GM18498 (cell line): Measurements from ENCODE around the gene ATM.
"Not testable (repeated sequence)": the region's sequence is repeated elsewhere in the genome, so short reads cannot be mapped to it uniquely, and the experiment has no call there.

Experiments used
- ATAC-seq: cut with Tn5 transposase; IDR thresholded peaks from one replicate; pipeline ENCODE4 v1.9.1; 2021; ENCODE audit warnings: mild to moderate bottlenecking, moderate library complexity; ENCODE audit not compliant: unreplicated experiment

Gene ATM

GRCh38 chr11:108269583-108269982, 46.7 kb downstream of the ATM start:
- ATAC-seq, result no peak

DNA sequence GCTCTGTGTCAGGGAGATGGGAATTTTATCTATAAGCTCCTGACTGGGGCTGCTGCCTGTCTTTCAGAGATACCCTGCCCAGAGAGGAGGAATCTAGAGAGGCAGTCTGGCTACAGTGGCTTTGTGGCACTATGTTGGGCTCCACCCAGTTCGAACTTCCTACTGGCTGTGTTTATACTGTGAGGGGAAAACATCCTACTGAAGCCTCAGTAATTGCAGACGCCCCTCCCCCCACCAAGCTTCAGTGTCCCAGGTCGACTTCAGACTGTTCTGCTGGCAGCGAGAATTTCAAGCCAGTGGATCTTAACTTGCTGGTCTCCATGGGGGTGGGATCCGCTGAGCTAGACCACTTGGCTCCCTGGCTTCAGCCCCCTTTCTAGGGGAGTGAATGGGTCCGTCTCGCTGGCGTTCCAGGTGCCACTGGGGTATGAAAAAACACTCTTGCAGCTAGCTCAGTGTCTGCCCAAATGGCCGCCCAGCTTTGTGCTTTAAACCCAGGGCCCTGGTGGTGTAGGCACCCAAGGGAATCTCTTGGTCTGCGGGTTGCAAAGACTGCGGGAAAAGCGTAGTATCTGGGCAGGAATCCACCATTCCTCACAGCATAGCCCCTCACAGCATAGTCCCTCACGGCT, 54.2 kb downstream of the ATM start:
- ATAC-seq, result not testable (repeated sequence)

DNA sequence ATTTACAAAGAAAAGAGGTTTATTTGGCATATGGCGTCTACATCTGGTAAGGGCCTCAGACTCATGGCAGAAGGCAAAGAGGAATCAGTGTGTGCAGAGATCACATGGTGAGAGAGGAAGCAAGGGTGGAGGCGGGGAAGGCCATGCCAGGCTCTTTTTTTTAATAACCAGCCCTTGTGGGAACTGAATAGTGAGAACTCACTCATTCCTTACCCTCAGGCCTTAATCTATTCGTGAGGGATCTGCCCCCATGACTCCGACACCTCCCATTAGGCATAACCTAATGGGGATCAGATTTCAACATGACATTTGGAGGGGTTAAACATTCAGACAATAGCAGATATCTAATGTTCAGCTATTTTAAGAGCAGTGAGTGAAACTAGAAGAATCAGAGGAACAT, 55.7 kb downstream of the ATM start:
- no peak for ATAC-seq

DNA sequence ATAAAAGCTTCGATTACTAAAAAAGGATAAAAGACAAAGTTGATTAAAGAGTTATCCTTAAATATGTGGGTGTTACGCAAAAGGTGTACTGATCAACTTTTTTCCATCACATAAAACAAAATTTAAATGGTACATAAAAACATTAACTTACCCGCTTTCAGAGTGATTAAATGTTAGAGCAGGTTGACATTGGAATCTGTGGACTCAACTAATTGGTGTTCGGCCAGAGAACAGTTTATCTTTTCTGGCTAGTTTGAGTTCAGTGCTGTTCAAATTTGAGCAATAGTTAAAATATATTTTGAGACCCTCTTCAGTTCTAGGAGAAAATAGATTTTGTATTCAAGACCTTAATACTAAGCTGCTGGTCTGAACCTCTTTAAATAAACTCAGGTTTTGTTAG, 56.1 kb downstream of the ATM start:
- no peak for ATAC-seq

DNA sequence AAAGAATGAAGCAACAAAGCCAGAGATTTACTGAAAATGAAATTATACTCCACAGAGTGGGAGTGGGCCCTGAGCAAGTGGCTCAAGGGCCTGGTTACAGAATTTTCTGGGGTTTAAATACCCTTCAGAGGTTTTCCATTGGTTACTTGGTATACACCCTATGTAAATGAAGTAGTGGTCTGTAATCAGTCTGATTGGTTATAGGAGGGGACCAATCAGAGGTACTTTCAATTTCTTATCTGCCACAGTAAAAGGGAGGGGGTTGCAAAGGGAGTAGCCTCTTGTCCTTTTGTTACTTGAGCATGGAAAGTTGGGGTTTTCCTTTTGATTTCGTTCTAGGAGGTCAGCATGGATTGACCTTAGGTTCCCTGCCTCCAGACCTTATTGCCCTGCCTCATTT, 63.5 kb downstream of the ATM start:
- no peak for ATAC-seq

DNA sequence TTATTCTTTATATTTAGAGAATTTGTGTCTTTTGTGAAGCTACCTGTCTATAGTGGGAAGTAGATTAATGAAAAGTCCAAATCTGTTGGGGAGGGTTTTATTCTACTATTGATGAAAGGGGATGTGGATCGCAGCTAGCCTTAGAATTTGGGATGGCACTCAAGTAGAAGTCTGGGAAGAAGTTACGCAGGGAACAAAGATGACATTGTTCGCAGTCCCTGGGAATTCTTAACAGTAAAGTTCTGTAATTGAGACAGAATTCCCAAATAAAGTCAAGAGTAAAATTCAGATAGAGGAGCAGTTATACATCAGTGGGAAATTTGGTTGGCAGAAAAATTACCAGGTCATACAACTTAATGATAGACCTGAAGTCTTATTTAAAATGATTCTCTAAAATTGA, 64.1 kb downstream of the ATM start:
- ATAC-seq, result no peak

DNA sequence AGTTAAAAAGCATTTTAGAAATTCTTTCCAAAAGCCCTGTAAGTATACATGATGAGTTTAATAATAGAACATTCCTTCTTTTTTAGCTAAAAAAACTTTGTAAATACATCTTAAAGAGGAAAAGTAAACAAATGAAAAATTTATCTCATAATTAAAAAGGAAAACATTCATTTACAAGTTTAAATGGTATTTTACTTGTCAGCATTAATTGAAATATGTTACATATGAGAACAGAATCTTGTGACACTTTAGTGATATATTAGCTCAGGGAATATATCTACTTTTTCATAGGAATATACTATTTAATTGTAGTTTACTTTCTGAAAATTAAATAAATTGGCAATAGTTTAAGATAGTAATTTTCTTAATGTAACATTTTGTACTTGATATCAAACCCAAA, 66.2 kb downstream of the ATM start:
- not testable (repeated sequence) for ATAC-seq

- ATAC-seq, result no peak
Measured at GRCh38 chr11:108289699-108290098, 66.8 kb downstream of the ATM start.

DNA sequence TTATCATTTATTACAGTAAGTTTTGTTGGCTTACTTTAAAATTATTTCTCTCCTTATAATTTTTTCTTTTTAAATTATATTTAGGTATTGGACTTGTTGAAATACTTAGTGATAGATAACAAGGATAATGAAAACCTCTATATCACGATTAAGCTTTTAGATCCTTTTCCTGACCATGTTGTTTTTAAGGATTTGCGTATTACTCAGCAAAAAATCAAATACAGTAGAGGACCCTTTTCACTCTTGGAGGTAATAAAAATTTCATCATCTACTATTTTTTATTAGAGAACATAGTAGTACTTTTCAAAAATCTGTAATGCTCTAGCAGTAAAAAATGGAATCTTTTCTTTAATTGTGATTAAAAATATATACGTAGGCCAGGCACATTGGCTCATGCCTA, 70.4 kb downstream of the ATM start:
- no peak for ATAC-seq

DNA sequence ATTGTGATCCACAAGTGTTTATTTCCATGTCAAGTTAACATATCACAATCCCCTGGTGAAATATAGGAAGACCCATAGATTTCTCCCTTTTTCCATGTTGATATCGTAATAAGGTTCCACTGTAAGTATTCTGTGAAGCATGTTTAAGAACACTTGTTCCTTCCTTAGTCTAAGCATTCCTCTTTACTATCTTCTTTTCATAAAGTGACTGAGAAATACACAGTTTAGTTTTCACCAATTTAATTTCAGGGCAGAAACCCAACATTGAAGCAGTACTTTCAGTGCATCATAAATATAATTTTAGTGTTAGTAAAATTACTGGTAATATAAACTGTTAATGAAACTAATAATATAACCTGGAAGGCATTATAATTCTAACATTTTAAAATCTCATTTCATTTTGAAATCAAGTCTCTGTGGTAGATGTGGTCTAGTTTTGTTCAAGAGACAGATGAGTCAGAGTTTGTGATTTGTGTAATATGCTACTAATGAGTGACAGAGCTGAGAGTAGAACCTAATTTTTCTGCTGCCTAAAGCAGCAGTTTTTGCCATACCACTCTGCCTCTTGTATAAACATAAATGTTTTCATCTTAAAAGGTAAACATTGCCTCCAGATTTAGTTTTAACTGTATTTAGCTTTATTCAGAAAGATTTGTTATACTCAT, 79.4 kb downstream of the ATM start:
- peak; percentile 66 for ATAC-seq

- ATAC-seq, result no peak
Measured at GRCh38 chr11:108307751-108308150, 84.9 kb downstream of the ATM start.

DNA sequence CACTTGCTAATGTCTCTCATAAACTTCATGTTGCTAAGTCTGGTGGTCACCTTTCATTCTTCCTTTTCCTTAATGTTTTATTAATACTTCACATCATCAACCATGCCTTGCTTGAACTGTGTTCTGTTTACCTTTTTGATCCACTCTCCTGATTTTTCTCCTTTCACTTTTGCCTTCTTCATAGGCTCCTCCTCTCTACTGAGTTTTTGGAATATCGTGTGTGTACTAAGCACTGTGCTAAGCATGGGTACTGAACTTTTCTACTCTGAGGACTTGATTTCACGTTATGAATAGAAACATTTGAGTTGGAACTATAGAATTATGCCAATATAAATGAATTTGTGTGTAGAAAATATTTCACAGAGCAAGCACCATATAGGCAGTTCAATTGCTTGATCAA, 90.6 kb downstream of the ATM start:
- ATAC-seq, result no peak

GRCh38 chr11:108316061-108316460, 93.2 kb downstream of the ATM start:
- no peak for ATAC-seq

DNA sequence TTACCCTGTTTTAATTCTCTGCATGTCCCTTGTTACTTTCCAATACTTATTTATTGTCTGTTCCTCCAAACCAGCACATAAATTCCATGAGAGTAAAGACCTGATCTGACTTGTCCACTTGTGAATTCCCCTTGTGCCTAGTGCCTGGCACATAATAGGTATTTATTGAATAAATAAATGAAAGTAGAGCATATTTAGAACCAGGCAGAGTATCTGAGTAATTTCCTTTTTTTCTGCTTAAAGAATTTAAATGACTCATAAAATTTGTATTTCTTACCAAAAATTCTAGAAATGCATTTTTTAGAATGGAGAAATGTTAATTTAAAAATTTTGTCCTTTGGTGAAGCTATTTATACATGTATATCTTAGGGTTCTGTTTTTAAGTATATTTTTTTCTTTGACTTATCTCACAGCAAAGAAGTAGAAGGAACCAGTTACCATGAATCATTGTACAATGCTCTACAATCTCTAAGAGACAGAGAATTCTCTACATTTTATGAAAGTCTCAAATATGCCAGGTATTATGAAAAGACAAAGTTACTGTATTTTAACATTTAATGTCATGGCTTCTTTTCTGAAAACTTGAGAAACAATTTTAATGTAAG, 96.8 kb downstream of the ATM start:
- ATAC-seq, result no peak

- no peak for ATAC-seq
Measured at GRCh38 chr11:108322666-108323065, 99.8 kb downstream of the ATM start.

- no peak for ATAC-seq
Measured at GRCh38 chr11:108324587-108324986, 101.7 kb downstream of the ATM start.

- ATAC-seq, result no peak
Measured at GRCh38 chr11:108333403-108333899, 110.6 kb downstream of the ATM start.

- no peak for ATAC-seq
Measured at GRCh38 chr11:108338750-108339149, 115.9 kb downstream of the ATM start.

DNA sequence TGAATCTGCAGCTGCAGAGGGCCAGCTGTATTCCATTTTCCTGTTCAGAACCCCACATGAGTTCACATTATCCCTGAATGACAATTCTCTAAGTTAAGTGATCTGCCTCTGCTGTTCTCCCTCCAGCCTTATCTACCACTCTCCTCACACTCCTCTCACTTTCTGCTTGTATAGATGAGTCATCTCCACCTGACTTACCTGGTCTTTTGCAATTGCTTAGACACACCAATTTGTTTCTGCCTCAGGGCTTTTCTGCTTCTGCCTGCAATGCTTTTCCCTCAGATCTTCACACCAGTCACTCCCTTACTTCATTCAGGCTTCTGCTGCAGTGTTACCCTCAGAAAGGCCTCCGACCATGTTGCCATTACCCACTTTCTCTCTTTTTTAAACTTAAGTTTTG, 118.1 kb downstream of the ATM start:
- no peak for ATAC-seq

DNA sequence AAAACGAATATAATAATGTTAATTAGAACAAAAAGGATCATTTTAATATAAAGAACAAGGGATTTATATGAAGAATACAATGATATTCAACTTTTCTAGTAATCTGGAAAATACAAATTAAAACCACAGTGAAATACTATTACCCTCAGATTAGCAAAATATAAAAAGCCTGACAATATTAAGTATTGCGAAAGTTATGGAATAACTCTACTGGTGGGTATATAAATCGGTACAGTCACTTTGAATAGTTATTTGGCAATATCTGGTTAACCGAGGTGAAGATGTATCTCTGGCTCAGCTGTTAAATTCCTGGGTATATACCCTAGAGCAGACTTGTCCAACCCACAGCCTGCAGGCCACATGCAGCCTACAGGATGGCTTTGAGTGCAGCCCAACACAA, 118.8 kb downstream of the ATM start:
- no peak for ATAC-seq

DNA sequence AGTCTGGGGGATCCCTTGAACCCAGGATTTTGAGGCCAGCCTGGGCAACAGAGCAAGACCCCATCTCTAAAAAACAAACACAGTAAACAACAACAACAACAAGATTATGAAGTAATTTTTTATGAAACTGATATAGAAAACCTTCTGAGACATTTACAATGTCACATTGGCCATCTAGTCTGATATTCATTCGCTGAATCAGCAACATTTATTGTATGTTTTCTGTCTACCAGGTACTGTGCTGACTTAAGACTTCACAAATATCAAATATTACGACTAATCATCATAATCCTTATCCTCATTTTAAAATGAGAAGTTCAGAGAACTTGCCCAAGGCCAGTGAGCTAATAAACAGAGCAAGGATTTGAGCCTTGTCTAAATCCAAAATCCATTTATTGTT, 120.8 kb downstream of the ATM start:
- no peak for ATAC-seq

- no peak for ATAC-seq
Measured at GRCh38 chr11:108345767-108346166, 122.9 kb downstream of the ATM start.
